ENCODE data around the gene TRPV4. TPM values are rescaled to one million over a fixed set of nuclear protein-coding genes. Genes with fewer than 3 reads are reported as not detected.

The TRPV4 gene
- total RNA-seq, 1 experiment from 2014 or later, result 0.44 TPM

DNA sequence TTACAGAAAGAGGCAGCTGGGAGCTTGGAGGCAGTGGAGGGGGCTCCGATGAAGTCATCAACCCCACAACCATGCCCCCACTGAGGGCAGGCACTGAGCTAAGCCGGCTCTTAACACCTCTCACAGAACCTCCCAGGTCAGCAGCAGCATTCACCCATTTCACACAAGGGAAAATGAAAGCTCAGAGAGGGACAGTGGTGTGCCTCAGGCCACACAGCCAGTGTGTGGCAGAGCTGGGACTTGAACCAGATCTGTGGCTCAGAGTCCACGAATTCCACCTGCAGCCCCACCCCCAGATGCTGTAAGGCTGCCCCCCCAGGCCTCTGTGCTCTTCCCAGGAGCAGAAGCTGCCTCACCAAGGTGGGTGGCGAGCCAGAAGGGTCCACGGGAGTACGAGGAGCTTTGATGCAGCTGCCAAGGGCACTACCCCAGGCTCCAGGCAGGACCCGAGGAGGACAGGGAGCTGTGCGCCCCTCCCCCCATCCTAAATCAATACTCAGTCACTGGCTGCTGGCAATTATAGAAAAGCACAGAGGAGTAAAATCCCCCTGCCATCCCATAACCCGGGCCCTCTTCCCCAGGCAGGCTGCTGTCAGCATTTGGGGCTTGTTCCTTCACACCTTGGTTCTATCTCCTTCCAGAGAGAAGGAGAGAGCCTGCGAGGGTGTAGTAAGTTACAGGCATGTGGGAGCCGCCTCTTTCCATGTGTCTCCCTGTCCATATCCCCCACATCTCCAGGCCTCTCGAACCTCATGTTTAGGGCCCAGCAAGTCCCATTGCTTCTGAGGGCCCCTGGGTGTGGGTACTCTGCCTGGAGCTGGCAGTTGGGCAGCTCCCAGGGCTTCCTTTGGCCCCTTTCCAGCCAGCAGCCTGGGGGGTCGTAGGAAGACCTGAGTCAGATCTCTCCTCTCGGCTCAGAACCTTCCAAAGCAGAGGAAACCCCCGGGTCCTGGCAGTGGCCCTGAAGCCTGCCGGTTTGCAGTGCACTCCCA is 72.0 kb downstream of the TRPV4 start:
- no peak for ATAC-seq
- Histone ChIP-seq H3K27me3 (ENCODE audit: control insufficient read depth, insufficient read depth, low read length) (no peaks in the 10 kb centered on the region), H3K9me3 (ENCODE audit: control insufficient read depth, insufficient read depth, low read depth, low read length) (no peaks in the 10 kb centered on the region), H3K27ac (ENCODE audit: low read length) (no peak overlapping the region), H3K36me3 (ENCODE audit: control insufficient read depth, insufficient read depth, low read length) (no peaks in the 10 kb centered on the region), H3K4me1 (ENCODE audit: control insufficient read depth, insufficient read depth, low read length) (no peaks in the 10 kb centered on the region), H3K4me3 (ENCODE audit: low read depth in 2 of 2, low read length in 2 of 2) (no peak overlapping the region)
- BruUV-seq (replicated peaks), result no TSS peak
- intact Hi-C loops (cut with micrococcal nuclease; ENCODE audit: unreplicated experiment) (no loop called here), in situ Hi-C loops (cut with HindIII; ENCODE audit: low pct_unique_long_range_greater_than_20kb, low sequenced_read_pairs) (no loop called here)
- CTCF ChIA-PET, result interaction anchor here (0.8 kb wide), 1 partner anchor 25 kb away, joined by 4 read pairs; no protein-coding TSS in a partner anchor
- DNase-seq (ENCODE audit: low read depth, low spot score), result no peak
- POLR2A ChIA-PET, result no interaction called here
- no peak for TF ChIP-seq POLR2AphosphoS5 (IDR thresholded peaks at IDR 0.05; ENCODE audit: low read depth, low read length)
- no peak for TF ChIP-seq SIN3A (IDR thresholded peaks at IDR 0.05; ENCODE audit: borderline replicate concordance, insufficient read depth, low read depth, low read length)
- no peak for TF ChIP-seq TCF7L2 (IDR thresholded peaks at IDR 0.05; ENCODE audit: low read depth, low read length)
- TF ChIP-seq, protein P1, sequence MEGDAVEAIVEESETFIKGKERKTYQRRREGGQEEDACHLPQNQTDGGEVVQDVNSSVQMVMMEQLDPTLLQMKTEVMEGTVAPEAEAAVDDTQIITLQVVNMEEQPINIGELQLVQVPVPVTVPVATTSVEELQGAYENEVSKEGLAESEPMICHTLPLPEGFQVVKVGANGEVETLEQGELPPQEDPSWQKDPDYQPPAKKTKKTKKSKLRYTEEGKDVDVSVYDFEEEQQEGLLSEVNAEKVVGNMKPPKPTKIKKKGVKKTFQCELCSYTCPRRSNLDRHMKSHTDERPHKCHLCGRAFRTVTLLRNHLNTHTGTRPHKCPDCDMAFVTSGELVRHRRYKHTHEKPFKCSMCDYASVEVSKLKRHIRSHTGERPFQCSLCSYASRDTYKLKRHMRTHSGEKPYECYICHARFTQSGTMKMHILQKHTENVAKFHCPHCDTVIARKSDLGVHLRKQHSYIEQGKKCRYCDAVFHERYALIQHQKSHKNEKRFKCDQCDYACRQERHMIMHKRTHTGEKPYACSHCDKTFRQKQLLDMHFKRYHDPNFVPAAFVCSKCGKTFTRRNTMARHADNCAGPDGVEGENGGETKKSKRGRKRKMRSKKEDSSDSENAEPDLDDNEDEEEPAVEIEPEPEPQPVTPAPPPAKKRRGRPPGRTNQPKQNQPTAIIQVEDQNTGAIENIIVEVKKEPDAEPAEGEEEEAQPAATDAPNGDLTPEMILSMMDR (IDR thresholded peaks at IDR 0.05), result no peak
- no peak for TF ChIP-seq REST (IDR thresholded peaks at IDR 0.05; ENCODE audit: insufficient read depth in 1 of 2, low read depth in 2 of 2, low read length in 1 of 2)

DNA sequence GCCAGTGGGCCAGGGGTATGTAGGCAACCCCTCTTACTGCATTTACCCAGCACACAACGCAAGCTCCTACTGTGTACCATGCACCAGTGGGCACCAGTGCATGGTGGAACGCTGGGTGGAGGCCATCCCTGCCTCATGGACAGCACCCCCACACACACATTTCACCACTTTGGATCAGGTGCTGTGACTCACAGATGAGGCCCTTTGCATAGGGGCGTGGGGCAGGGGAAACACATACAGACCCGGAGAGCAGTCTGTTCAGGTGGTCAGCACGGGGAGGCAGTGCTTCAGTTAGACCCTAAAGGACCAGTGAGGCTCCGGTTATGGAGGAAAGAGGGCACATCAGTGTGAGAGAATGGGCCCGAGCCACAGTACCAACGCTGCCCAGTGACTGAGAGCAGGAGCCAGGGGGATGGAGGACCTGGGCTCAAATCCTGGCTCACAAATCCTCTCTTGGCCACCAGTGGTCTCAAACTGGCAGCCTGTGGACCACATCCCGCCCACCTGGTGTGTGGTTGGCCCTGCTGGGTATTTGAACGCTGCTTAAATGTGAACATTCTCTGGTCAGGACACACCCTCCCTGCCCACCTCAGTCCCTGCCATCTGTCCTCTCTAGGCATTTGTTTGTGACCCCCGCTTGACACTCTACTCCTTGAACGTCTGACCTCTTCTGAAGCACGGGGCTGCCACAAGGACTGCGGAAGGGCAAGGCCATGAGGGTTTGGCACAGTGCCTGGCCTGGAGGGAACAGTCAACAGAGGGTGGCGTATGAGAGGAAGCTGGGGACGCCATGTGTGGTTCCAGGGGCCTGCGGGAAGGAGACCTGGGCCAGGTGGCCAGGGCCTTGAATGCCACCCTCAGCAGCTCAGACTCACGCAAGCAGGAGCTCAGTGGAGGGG is 72.9 kb downstream of the TRPV4 start:
- Histone ChIP-seq H3K4me1 (ENCODE audit: control insufficient read depth, insufficient read depth, low read length) (no peaks in the 10 kb centered on the region), H3K9me3 (ENCODE audit: control insufficient read depth, insufficient read depth, low read depth, low read length) (no peaks in the 10 kb centered on the region), H3K27ac (ENCODE audit: low read length) (no peak overlapping the region), H3K27me3 (ENCODE audit: control insufficient read depth, insufficient read depth, low read length) (no peaks in the 10 kb centered on the region), H3K4me3 (ENCODE audit: low read depth in 2 of 2, low read length in 2 of 2) (no peak overlapping the region), H3K36me3 (ENCODE audit: control insufficient read depth, insufficient read depth, low read length) (no peaks in the 10 kb centered on the region)
- in situ Hi-C loops (cut with HindIII; ENCODE audit: low pct_unique_long_range_greater_than_20kb, low sequenced_read_pairs) (no loop called here), intact Hi-C loops (cut with micrococcal nuclease; ENCODE audit: unreplicated experiment) (no loop called here)
- DNase-seq (ENCODE audit: low read depth, low spot score) (no peak), ATAC-seq (no peak)
- no TSS peak for BruUV-seq (replicated peaks)
- TF ChIP-seq, protein P1 (IDR thresholded peaks at IDR 0.05), result no peak
- TF ChIP-seq SIN3A (IDR thresholded peaks at IDR 0.05; ENCODE audit: borderline replicate concordance, insufficient read depth, low read depth, low read length) (no peak), TCF7L2 (IDR thresholded peaks at IDR 0.05; ENCODE audit: low read depth, low read length) (no peak), REST (IDR thresholded peaks at IDR 0.05; ENCODE audit: insufficient read depth in 1 of 2, low read depth in 2 of 2, low read length in 1 of 2) (no peak), POLR2AphosphoS5 (IDR thresholded peaks at IDR 0.05; ENCODE audit: low read depth, low read length) (no peak)
- POLR2A ChIA-PET, result no interaction called here
- CTCF ChIA-PET, result no interaction called here

Measured in Panc1 (cell line).